K562 (cell line): Measurements from ENCODE around the gene MRPS18B. TPM values are rescaled to one million over a fixed set of nuclear protein-coding genes. Genes with fewer than 3 reads are reported as not detected.

Experiments
- EWSR1 ChIP-seq: fragments of 450-650 bp; IDR thresholded peaks from 2 replicates; pipeline ENCODE4 v1.6.1; 2018; ENCODE audit warnings: borderline replicate concordance, mild to moderate bottlenecking, low read depth, moderate library complexity; ENCODE audit not compliant: partially characterized antibody
- GABPA ChIP-seq: fragments of 200-800 bp; sonication (Bioruptor generic); conservative IDR thresholded peaks from 2 replicates; pipeline ENCODE4 v1.6.1; 2016; ENCODE audit warnings: low read depth, missing genetic modification characterization, missing compliant biosample characterization
- GATA2 ChIP-seq: sonication (generic); formaldehyde crosslinking; IDR thresholded peaks from 2 replicates; pipeline ENCODE4 v1.4.0; 2020; ENCODE audit warnings: mild to moderate bottlenecking, missing genetic modification reagents
- HDGF ChIP-seq: fragments of 450-650 bp; IDR thresholded peaks from 2 replicates; pipeline ENCODE4 v1.6.1; 2016
- HOMEZ ChIP-seq: fragments of 250-450 bp; sonication (Bioruptor Pico); IDR thresholded peaks from 2 replicates; pipeline ENCODE4 v1.4.0; 2020; ENCODE audit warnings: mild to moderate bottlenecking, moderate library complexity
- MEIS2 ChIP-seq: fragments of 450-650 bp; IDR thresholded peaks from 2 replicates; pipeline ENCODE4 v1.6.1; 2014; ENCODE audit warnings: mild to moderate bottlenecking; ENCODE audit not compliant: partially characterized antibody
- PTRF ChIP-seq: fragments of 450-650 bp; IDR thresholded peaks from 2 replicates; pipeline ENCODE4 v1.6.1; 2016; ENCODE audit warnings: mild to moderate bottlenecking, missing genetic modification characterization, missing compliant biosample characterization
- SMARCA4 ChIP-seq: fragments of 450-650 bp; IDR thresholded peaks from 2 replicates; pipeline ENCODE4 v1.6.1; 2016
- TEAD2 ChIP-seq: fragments of 450-650 bp; IDR thresholded peaks from 2 replicates; pipeline ENCODE4 v1.6.1; 2016; ENCODE audit warnings: missing genetic modification characterization, control low read depth, missing compliant biosample characterization
- THRA ChIP-seq: fragments of 450-650 bp; IDR thresholded peaks from 2 replicates; pipeline ENCODE4 v1.6.1; 2017; ENCODE audit warnings: mild to moderate bottlenecking, moderate library complexity
- TSHZ1 ChIP-seq: fragments of 250-450 bp; sonication (Bioruptor Pico); IDR thresholded peaks from 2 replicates; pipeline ENCODE4 v1.4.0; 2020; ENCODE audit warnings: mild to moderate bottlenecking, moderate library complexity
- USF2 ChIP-seq: sonication (generic); formaldehyde crosslinking; IDR thresholded peaks from 2 replicates; pipeline ENCODE4 v1.5.0; 2020; ENCODE audit warnings: missing genetic modification reagents
- ZNF217 ChIP-seq: sonication (generic); formaldehyde crosslinking; IDR thresholded peaks from 2 replicates; pipeline ENCODE4 v1.8.0; 2022; ENCODE audit warnings: mild to moderate bottlenecking, missing genetic modification reagents
- ZNF280B ChIP-seq: fragments of 250-450 bp; sonication (Bioruptor Pico); IDR thresholded peaks from 2 replicates; pipeline ENCODE4 v1.5.1; 2021; ENCODE audit warnings: mild to moderate bottlenecking
- ZNF41 ChIP-seq: fragments of 250-450 bp; sonication (Bioruptor Pico); conservative IDR thresholded peaks from 2 replicates; pipeline ENCODE4 v1.4.0; 2020; ENCODE audit warnings: mild to moderate bottlenecking
- ZNF507 ChIP-seq: conservative IDR thresholded peaks from 2 replicates; pipeline ENCODE4 v1.6.1; 2017; ENCODE audit warnings: missing genetic modification characterization, missing compliant biosample characterization
- polyA plus RNA-seq, 8 experiments: library from polyadenylated mRNA; depleted of rRNA in 4 of 8; stranded (reverse) in 5 of 8; unstranded in 3 of 8; fragments of >200 nt; fragmentation: Nextera tagmentation in 2 of 8; fragmentation: Illumina TruSeq in 1 of 8; extraction: Ambion mirVana in 2 of 8; extraction: Trizol in 1 of 8; gene quantifications; 2 replicates each; pipeline versions ENCODE4 v1.2.1 to v1.2.3, GENCODE V29; 2011 to 2014; ENCODE audit warnings: inconsistent platforms in 1 of 8, missing spikeins in 1 of 8
- total RNA-seq, 7 experiments: library from RNA; depleted of rRNA in 6 of 7; stranded (reverse); fragments of >200 nt in 6 of 7; fragmentation: Illumina TruSeq in 2 of 7; extraction: Trizol in 2 of 7; gene quantifications; 2 replicates each; pipeline versions ENCODE4 v1.2.1 to v1.2.3, GENCODE V29; 2011 to 2021; ENCODE audit warnings: low replicate concordance in 1 of 7

MRPS18B gene
- total and polyA plus RNA-seq, 9 of the 15 experiments (the other 6 are each of a cell fraction or from before 2014, with no cell fraction given) = 132 to 383 (median 178) TPM

GRCh38 chr6:30646450-30647241 lies 29.0 kb downstream of the MRPS18B start, which contains the start of gene C6orf136 (continued):
- TF ChIP-seq ZNF280B (CRISPR knock-in tag) (no peak), SMARCA4 (no peak; the same call in 1 of the 2 replicates), PTRF (no peak), TEAD2 (tag) (no peak), EWSR1 (no peak), GABPA (tag) (no peak), MEIS2 (peak; percentile 94), ZNF41 (CRISPR knock-in tag) (no peak), ZNF217 (CRISPR knock-in tag) (no peak), TSHZ1 (no peak), GATA2 (CRISPR knock-in tag) (no peak), THRA (no peak), USF2 (CRISPR knock-in tag) (no peak), HDGF (no peak), ZNF507 (tag) (no peak), HOMEZ (CRISPR knock-in tag) (no peak)
